Measurements from ENCODE around the gene UBAC2. TPM values are rescaled to one million over a fixed set of nuclear protein-coding genes. Genes with fewer than 3 reads are reported as not detected.

The UBAC2 gene
- total and polyA plus RNA-seq, 2 of the 4 experiments (the other 2 are of a cell fraction), result 20.8 to 36.3 TPM

DNA sequence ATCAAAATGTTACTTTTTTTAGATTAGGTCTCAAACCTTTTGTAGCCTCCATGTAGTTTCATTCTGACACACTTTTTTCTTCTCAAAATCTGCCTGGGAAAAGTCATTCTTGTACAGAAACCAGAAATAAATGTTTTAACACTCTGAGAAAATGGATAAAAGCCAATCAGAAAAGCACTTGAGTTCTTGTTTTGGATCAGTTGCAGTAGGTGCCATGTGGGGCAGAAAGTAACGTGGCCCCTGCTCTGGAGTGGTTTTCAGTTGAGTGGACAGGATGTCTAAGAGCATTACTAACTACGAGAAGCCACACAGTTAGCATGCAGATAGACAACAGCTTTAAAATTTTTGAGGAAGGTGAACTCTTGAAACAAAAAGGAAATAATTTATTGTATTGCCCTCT lies 87.4 kb downstream of the UBAC2 start:
- no peak for TF ChIP-seq RAD21 (IDR thresholded peaks at IDR 0.05; ENCODE audit: low read length)
- no peak for TF ChIP-seq MAZ (IDR thresholded peaks at IDR 0.05; ENCODE audit: borderline replicate concordance, low read depth, low read length)
- TF ChIP-seq MAFK (IDR thresholded peaks at IDR 0.05; ENCODE audit: low read depth, low read length), result no peak
- no TSS peak for BruUV-seq (replicated peaks)
- dilution Hi-C loops (cut with HindIII; ENCODE audit: low sequenced_read_pairs, unreplicated experiment) (no loop called here), in situ Hi-C loops (cut with MboI; ENCODE audit: low sequenced_read_pairs) (no loop called here), intact Hi-C loops (cut with micrococcal nuclease) (no loop called here)
- H4K8ac ChIP-seq (ENCODE audit: low read depth in 2 of 2, low read length in 2 of 2), result no peak overlapping the region
- H3K56ac ChIP-seq (ENCODE audit: extremely low read depth, insufficient read depth, low read length), result no peak overlapping the region
- H3K18ac ChIP-seq (ENCODE audit: low read depth, low read length), result no peak overlapping the region
- no peak overlapping the region for H3K4me3 ChIP-seq (ENCODE audit: insufficient read depth, low read depth, low read length)
- H3K4me2 ChIP-seq (ENCODE audit: low read depth, low read length), result no peak overlapping the region
- no peak overlapping the region for H2BK20ac ChIP-seq (ENCODE audit: low read depth, low read length)
- H3K4me1 ChIP-seq (ENCODE audit: control insufficient read depth, insufficient read depth, low read length), result peaks cover 3% of the 10 kb centered on the region; the same call in 1 of the 2 replicates
- H3K9me3 ChIP-seq (ENCODE audit: control insufficient read depth, insufficient read depth, low read length), result no peaks in the 10 kb centered on the region
- H2AK5ac ChIP-seq (ENCODE audit: low read depth, low read length), result no peak overlapping the region
- H2AFZ ChIP-seq (replicated peaks; ENCODE audit: low read length, poor library complexity), result no peak overlapping the region
- no peak overlapping the region for H2AK9ac ChIP-seq (replicated peaks; ENCODE audit: low read depth, low read length, poor library complexity)
- H4K91ac ChIP-seq (ENCODE audit: insufficient read depth, low read depth, low read length), result no peak overlapping the region
- DNase-seq (no peak), ATAC-seq (ENCODE audit: low read depth) (no peak)
- H2BK120ac ChIP-seq (ENCODE audit: low read depth, low read length), result no peak overlapping the region
- H2BK5ac ChIP-seq (ENCODE audit: low read depth, low read length, poor library complexity, severe bottlenecking), result no peak overlapping the region
- ChIA-PET CTCF (no interaction called here), POLR2A (ENCODE audit: unreplicated experiment) (no interaction called here)
- peaks cover 4% of the 10 kb centered on the region; the same call in 1 of the 2 replicates for H3K9me1 ChIP-seq (ENCODE audit: insufficient read depth, low read length)
- no peak overlapping the region for H3K27ac ChIP-seq (ENCODE audit: insufficient read depth, low read length)
- no peak overlapping the region for H3K14ac ChIP-seq (replicated peaks; ENCODE audit: low read depth, low read length)
- WGBS, 2 experiments (ENCODE audit: extremely low coverage in 2 of 2, insufficient read length in 1 of 2), result no CpG with 5 or more reads among the region's 2 CpGs
- H3K9ac ChIP-seq (ENCODE audit: low read depth, low read length), result no peak overlapping the region
- no peaks in the 10 kb centered on the region for H3K27me3 ChIP-seq (ENCODE audit: control insufficient read depth, insufficient read depth, low read length)
- H2BK15ac ChIP-seq (ENCODE audit: low read depth, low read length), result no peak overlapping the region
- no peak overlapping the region for H4K5ac ChIP-seq (ENCODE audit: low read depth, low read length)
- H3K36me3 ChIP-seq (ENCODE audit: control insufficient read depth, insufficient read depth, low read length), result no peaks in the 10 kb centered on the region; the same call in 1 of the 2 replicates
- no peak overlapping the region for H3K23ac ChIP-seq (ENCODE audit: low read depth, low read length)
- H3K79me1 ChIP-seq (ENCODE audit: low read depth in 1 of 2, low read length in 2 of 2), result peaks cover 15 to 17% of the 10 kb centered on the region in 2 experiments; a peak in 3 of 4 replicates
- H4K20me1 ChIP-seq (ENCODE audit: insufficient read depth, low read length), result no peaks in the 10 kb centered on the region
- no peak overlapping the region for H3K4ac ChIP-seq (ENCODE audit: low read depth, low read length)

All from IMR-90 (cell line).